VCaP (cell line): ENCODE measurements around the gene FAF1.

Experiments used
- H3K27ac ChIP-seq: fragments of 450-650 bp; 2 replicates; pipeline ENCODE4 v1.5.1; 2017
- TF ChIP-seq, protein P1 (sequence below): fragments of 450-650 bp; conservative IDR thresholded peaks from 2 replicates; pipeline ENCODE4 v1.5.1; 2017; ENCODE audit warnings: mild to moderate bottlenecking, moderate library complexity

The FAF1 gene

GRCh38 chr1:50508040-50508586 is 452.0 kb downstream of the FAF1 start:
- TF ChIP-seq, protein P1, sequence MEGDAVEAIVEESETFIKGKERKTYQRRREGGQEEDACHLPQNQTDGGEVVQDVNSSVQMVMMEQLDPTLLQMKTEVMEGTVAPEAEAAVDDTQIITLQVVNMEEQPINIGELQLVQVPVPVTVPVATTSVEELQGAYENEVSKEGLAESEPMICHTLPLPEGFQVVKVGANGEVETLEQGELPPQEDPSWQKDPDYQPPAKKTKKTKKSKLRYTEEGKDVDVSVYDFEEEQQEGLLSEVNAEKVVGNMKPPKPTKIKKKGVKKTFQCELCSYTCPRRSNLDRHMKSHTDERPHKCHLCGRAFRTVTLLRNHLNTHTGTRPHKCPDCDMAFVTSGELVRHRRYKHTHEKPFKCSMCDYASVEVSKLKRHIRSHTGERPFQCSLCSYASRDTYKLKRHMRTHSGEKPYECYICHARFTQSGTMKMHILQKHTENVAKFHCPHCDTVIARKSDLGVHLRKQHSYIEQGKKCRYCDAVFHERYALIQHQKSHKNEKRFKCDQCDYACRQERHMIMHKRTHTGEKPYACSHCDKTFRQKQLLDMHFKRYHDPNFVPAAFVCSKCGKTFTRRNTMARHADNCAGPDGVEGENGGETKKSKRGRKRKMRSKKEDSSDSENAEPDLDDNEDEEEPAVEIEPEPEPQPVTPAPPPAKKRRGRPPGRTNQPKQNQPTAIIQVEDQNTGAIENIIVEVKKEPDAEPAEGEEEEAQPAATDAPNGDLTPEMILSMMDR = no peak

GRCh38 chr1:50505427-50505826 is 454.6 kb downstream of the FAF1 start:
- no peak overlapping the region for H3K27ac ChIP-seq
- TF ChIP-seq, protein P1 = no peak

More at GRCh38 chr1:50508040-50508586, 452.0 kb downstream of the FAF1 start:
- no peak overlapping the region for H3K27ac ChIP-seq

DNA sequence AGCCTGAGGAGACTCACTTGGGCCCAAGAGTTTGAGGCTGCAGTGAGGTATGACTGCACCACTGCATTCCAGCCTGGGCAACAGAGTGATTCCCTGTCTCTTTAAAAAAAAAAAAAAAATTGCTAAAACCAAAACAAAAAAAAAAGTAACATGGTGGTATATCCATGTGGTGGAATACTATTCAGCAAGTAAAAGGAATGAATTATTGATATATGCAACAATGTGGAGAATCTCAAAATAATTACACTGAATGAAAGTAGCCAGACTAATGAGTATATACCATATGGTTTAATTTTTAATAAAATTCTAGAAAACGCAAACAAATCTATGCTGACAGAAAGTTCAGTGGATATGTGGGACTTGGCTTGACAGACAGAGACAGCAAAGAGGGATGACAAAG is 456.6 kb downstream of the FAF1 start:
- H3K27ac ChIP-seq = no peak overlapping the region
- TF ChIP-seq, protein P1 = no peak

DNA sequence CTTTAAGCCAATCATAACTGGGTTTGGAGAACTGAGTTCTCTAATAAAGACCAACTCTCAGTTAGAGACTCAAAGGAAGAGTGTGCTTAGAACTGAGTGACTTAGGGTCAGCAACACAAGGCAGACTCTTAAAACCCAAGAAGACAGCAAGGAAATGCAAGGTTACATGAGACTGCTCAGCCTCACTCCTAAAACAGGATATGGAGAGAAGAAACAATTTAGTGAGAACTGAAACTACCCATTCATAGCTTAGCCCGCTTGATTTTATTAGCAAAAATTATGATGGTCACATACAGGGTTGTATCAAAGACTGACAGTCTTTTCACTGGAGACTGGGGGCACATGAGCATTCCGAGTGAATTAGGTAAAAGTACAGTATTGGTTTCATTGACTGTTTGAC is 457.9 kb downstream of the FAF1 start:
- TF ChIP-seq, protein P1 = no peak
- no peak overlapping the region for H3K27ac ChIP-seq

GRCh38 chr1:50497007-50497406 is 463.1 kb downstream of the FAF1 start:
- TF ChIP-seq, protein P1 = no peak
- no peak overlapping the region for H3K27ac ChIP-seq

GRCh38 chr1:50493710-50494109 is 466.4 kb downstream of the FAF1 start:
- TF ChIP-seq, protein P1 = no peak
- peak overlapping the region; percentile 71 for H3K27ac ChIP-seq

DNA sequence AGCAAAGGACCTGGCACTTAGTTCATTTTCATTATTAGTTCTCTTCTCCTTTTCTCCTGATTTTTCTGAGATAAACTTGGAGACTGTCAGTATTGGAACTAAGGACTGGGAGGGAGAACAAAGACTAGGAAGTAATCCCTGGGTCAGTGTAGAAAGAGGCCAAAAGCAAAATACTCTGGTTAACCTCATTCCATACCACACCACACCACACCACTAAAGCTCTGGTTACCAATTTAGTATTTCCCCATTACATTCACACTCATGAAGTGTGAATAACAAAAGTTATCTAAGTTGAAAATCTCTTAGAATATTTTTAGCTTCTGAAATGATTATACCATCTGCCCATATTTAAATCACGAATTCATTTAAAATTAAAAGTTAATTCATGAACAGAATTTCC is 467.9 kb downstream of the FAF1 start:
- no peak overlapping the region for H3K27ac ChIP-seq
- TF ChIP-seq, protein P1 = no peak
